HG03159 (cell line): ENCODE measurements around the gene PCDHGA1.

Experiments used
- ATAC-seq: cut with Tn5 transposase; IDR thresholded peaks from one replicate; pipeline ENCODE4 v1.9.1; 2021; ENCODE audit warnings: mild to moderate bottlenecking, moderate library complexity; ENCODE audit not compliant: unreplicated experiment

The PCDHGA1 gene

GRCh38 chr5:141439411-141440141 lies 109.3 kb downstream of the PCDHGA1 start:
- ATAC-seq = no peak

DNA sequence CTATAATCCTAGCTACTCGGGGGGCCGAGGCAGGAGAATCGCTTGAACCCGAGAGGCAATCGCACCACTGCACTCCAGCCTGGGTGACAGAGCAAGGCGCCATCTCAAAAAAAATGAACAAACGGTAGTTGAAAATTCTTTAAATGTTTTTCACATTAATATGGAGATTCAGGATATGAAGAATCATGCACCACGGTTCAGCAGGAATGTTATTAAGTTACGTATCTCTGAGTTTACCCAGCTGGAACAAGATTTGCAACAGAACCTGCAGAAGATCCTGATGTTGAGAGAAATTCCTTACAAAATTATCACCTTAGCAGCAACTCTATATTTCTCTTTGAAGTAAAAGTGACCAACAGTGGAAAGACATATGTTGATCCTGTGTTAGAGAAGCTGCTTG lies 110.0 kb downstream of the PCDHGA1 start:
- ATAC-seq = no peak

DNA sequence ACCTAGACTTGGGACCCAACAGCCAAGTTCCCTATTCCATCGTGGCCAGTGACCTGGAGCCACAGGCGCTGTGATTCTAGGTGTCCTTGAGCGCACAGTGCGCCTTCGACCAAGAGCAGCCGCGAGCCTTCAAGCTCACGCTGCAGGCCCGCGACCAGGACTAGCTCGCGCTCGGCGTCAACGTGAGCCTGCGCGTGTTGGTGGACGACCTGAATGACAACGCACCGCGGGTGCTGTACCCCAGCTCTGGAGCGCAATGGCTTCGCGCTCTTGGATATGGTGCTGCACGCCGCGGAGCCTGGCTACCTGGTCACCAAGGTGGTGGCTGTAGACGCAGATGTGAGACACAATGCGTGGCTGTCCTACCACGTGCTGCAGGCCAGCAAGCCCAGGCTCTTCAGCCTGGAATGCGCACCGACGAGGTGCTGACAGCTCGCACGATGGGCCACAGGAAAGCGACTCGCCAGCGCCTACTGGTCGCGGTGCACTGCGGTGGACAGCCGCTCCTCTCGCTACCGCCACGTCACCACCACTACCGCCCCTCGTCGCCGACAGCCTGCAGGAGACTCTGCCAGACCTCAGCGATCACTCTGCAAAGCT lies 111.4 kb downstream of the PCDHGA1 start:
- no peak for ATAC-seq

DNA sequence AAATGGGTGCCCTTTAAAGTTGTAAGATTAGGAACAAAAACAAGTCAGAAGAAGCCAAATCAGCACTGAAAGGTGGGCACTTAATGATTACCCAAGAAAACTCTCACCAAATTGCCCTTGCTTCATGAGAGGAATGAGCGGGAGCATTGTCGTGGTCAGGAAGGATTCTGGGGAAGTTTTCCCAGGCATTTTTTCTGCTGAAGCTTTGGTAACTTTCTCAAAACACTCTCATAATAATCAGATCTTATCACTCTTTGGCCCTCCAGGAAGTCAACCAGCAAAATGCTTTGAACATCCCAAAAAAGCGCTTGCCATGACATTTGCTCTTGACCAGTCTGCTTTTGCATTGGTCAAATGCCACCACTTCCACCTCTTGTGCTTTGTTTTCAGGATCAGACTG lies 135.0 kb downstream of the PCDHGA1 start:
- ATAC-seq = no peak

- peak; percentile 98 for ATAC-seq
These were observed 145.4 kb downstream of the PCDHGA1 start, which contains the start of gene PCDHGC3 for GRCh38 chr5:141475625-141476131. PCDHGC3 (plus strand) TSS chr5:141475966; CDS start chr5:141476117, 151 bp downstream.

- ATAC-seq = peak; percentile 23
These were observed 146.0 kb downstream of the PCDHGA1 start for GRCh38 chr5:141476132-141476911.

DNA sequence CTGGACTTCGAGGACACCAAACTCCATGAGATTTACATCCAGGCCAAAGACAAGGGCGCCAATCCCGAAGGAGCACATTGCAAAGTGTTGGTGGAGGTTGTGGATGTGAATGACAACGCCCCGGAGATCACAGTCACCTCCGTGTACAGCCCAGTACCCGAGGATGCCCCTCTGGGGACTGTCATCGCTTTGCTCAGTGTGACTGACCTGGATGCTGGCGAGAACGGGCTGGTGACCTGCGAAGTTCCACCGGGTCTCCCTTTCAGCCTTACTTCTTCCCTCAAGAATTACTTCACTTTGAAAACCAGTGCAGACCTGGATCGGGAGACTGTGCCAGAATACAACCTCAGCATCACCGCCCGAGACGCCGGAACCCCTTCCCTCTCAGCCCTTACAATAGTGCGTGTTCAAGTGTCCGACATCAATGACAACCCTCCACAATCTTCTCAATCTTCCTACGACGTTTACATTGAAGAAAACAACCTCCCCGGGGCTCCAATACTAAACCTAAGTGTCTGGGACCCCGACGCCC lies 146.8 kb downstream of the PCDHGA1 start:
- ATAC-seq = no peak

GRCh38 chr5:141477815-141478214 lies 147.5 kb downstream of the PCDHGA1 start:
- ATAC-seq = no peak

GRCh38 chr5:141478321-141478945 lies 148.1 kb downstream of the PCDHGA1 start:
- ATAC-seq = no peak

GRCh38 chr5:141479776-141480175 lies 149.5 kb downstream of the PCDHGA1 start:
- no peak for ATAC-seq

DNA sequence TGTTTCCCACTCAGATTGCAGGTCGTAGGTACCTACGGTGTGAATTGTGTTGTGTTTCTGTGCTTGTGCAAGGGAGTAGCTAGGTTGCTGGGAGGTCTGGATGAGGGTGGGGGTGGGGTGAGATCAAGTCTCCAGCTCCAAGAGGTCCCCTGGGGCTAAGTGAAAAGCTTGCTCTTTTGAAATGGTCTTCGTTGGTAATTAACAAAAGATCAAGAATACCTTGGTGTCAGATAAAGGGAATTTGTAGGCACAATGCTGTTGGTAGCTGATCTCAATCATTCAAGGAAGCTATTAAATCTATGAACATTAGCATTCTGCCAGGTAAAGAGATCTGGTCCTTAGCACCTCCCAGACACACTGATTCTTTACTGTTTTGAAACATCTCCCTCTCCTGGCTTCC lies 153.6 kb downstream of the PCDHGA1 start:
- ATAC-seq = no peak

DNA sequence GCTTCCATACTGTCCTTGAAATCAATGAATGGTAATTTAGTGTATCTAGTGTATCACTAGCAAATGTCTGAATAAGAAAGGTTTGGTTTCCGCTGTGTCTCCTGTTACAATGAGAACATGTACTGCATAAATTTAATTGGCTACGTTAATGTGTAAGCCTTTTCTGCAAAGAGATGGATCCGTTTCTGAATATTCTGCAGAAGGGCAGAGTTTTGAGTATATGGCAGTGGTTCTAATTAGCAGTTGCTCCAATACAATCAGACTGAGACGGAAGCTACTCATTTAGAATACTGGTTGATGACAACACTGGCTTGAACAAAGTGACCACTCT lies 154.0 kb downstream of the PCDHGA1 start:
- ATAC-seq = no peak

DNA sequence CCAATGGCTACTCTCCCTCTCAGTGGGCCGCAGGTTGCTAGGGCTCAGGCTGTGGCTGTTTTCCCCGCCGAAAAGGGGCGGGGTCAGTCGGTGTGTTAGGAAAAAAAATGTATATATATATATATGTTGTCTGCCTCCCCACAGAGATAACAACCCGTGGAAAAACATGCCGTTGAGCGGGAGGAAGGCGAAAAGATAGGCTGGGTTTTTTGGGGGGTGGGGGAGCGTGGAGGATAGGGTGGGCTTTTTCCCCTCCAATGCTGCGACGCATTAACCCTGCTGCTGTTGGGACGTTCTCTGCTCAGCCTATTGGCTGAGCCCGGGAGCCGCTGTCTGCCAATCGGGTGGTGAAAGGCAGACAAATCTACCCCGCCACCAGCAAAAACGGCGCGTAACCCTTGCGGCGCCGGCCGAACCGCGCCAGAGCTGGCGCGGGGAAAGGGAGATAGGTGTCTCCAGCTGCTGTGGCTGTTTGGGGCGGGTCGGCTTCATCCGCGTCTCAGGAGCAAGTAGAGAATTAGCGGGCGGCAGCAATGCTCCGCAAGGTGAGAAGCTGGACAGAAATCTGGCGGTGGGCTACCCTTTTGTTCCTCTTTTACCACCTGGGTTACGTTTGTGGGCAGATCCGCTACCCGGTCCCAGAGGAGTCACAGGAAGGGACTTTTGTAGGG lies 154.5 kb downstream of the PCDHGA1 start, which contains the start of gene PCDHGC4:
PCDHGC4 (plus strand) TSS at position 390 of the 671 bp plus-strand sequence; CDS start at position 534, 144 bp downstream.
- ATAC-seq = no peak

DNA sequence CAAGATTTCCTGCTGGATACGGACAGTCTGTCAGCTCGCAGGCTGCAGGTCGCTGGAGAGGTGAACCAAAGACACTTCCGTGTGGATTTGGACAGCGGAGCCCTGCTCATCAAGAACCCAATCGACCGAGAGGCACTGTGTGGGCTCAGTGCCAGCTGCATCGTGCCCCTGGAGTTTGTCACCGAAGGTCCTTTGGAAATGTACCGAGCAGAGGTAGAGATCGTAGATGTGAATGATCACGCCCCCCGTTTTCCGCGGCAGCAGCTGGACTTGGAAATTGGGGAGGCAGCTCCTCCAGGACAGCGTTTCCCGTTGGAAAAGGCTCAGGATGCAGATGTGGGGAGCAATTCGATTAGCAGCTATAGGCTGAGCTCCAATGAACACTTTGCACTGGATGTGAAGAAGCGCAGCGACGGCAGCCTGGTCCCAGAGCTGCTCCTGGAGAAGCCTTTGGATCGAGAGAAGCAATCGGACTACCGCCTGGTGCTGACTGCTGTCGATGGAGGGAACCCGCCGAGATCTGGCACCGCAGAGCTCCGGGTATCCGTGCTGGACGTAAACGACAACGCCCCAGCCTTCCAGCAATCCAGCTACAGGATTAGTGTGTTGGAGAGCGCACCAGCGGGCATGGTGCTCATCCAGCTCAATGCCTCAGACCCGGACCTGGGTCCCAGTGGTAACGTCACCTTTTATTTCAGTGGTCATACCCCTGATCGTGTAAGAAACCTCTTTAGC lies 155.2 kb downstream of the PCDHGA1 start:
- ATAC-seq = no peak

- no peak for ATAC-seq
These were observed 155.8 kb downstream of the PCDHGA1 start for GRCh38 chr5:141486091-141486490.

DNA sequence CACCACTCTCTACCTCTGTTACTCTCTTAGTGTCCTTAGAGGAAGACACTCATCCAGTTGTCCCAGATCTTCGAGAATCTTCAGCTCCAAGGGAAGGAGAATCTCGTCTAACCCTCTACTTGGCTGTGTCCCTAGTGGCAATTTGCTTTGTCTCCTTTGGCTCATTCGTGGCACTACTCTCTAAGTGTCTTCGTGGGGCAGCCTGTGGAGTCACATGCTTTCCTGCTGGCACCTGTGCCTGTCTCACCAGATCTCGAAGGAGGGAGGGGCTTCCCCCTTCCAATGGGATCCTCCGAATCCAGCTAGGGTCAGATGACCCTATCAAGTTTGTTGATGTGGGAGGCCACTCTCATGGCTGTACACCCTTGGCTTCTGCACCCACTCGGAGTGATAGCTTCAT lies 156.8 kb downstream of the PCDHGA1 start:
- ATAC-seq = no peak

DNA sequence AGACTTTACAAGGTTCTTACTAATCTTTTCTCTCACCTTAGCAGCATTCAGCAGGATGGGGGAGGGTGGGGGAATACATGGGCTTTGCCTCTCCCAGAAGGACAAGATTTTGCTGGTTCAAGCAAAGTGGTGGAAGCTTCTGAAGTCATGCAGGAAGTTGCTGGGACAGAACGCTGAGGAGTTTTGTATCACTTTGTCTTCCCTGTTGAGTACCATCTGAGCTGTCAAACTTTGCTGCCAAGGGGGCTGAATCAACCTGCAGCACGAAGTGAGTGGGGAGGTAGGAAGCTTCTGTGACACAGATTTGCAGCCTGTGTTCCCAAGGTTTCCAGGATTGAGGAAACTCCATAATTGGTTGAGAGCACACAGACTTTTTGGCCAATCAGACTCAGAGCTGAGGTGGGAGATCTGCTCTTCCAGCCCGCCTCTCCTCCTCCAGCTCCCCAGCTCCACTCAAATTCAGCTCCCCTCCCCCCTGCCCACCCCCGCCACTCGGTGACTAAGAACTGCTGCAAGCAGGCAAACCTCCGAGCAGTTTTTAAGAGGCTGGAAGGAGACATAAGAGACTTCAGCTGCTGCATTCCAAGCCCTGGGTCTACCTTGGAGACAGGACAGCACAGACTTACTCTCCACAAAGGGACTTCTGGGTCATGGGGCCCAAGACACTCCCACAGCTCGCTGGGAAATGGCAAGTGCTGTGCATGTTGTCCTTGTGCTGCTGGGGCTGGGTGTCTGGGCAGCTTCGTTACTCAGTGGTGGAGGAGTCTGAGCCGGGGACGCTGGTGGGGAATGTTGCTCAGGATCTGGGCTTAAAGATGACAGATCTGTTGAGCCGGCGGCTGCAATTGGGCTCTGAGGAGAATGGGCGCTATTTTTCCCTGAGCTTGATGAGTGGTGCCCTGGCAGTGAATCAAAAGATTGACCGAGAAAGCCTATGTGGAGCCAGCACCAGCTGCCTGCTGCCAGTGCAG lies 158.6 kb downstream of the PCDHGA1 start, which contains the start of gene PCDHGC5:
PCDHGC5 (plus strand) TSS at position 491 of the 971 bp plus-strand sequence; CDS start at position 651, 160 bp downstream.
- ATAC-seq = no peak

DNA sequence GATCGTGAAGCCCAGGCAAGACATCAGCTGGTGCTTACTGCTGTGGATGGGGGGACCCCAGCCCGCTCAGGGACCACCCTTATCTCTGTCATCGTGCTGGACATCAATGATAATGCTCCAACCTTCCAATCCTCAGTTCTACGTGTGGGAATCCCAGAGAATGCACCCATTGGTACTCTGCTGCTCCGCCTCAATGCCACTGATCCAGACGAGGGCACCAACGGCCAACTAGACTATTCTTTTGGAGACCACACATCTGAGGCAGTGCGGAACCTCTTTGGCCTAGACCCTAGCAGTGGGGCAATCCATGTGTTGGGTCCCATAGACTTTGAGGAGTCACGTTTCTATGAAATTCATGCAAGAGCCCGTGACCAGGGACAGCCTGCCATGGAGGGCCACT lies 159.5 kb downstream of the PCDHGA1 start:
- ATAC-seq = no peak
